ENCODE data around the gene ISCU.
"Not testable (repeated sequence)": the region's sequence is repeated elsewhere in the genome, so short reads cannot be mapped to it uniquely, and the experiment has no call there.

The ISCU gene

GRCh38 chr12:108547686-108548085 lies 14.7 kb upstream of the ISCU start:
- DNase-seq, result no peak

GRCh38 chr12:108548954-108549521 lies 13.4 kb upstream of the ISCU start:
- no peak for DNase-seq

DNA sequence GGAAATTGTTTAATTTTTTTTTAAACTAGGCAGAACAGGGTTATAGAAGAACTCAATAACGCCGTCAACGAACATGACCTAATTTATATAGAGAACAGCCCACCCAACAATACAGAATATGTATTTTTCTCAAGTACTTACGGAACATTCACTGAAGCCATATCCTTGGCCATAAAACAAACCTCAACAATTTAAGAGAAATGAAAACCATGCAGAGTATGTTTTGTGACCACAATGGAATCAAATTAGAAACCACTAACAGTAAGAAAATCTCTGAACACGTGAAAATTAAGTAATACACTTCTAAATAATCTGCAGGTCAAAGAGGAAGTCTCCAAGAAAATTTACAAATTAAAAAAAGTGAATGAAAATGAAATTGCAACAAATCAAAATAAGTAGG lies 10.9 kb upstream of the ISCU start:
- DNase-seq, result no peak

GRCh38 chr12:108553799-108554198 lies 8.6 kb upstream of the ISCU start:
- DNase-seq, result no peak

DNA sequence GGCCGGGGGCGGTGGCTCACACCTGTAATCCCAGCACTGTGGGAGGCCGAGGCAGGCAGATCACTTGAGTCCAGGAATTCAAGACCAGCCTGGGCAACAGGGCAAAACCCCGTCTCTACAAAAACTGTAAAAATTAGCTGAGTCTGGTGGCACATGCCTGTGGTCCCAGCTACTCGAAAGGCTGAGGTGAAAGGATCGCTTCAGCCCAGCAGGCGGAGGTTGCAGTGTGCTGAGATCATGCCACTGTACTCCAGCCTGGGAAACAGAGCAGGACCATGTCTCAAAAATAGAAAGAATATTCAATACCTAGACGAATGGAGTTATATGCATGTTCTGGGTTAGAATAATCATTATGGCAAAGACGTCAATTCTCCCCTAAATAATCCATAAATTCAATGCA lies 7.0 kb upstream of the ISCU start:
- DNase-seq, result not testable (repeated sequence)

- no peak for DNase-seq
Measured at GRCh38 chr12:108559007-108559655, 3.3 kb upstream of the ISCU start.

GRCh38 chr12:108559748-108560147 lies 2.6 kb upstream of the ISCU start:
- no peak for DNase-seq

GRCh38 chr12:108560321-108560721 lies 2.1 kb upstream of the ISCU start:
- no peak for DNase-seq

GRCh38 chr12:108560752-108561719 lies 1.4 kb upstream of the ISCU start, which contains the start of gene SART3:
TSS of gene SART3 (minus strand) at chr12:108561173. CDS start at chr12:108561154, 19 bp downstream.
- peak; percentile 75 for DNase-seq

- no peak for DNase-seq
Measured at GRCh38 chr12:108561852-108562347, 496 bp upstream of the ISCU start.

- peak; percentile 83 for DNase-seq
Measured at GRCh38 chr12:108563136-108563803, 874 bp downstream of the ISCU start.

DNA sequence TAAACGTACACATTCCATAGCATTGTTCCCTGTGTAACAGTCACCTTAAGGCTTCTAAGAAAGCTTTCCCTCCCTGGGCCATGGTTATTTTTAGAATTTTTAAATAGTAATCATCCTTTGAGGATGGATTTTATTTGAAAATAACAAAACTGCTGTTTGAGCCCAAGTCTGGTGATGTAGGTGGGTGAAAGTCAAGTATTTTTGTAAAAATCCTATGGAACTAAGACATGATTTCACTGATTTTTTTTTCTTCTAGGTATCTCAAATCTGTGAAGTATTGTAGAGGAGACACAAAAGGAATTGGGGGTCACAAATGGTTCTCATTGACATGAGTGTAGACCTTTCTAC lies 1.4 kb downstream of the ISCU start:
- no peak for DNase-seq

GRCh38 chr12:108564724-108565123 lies 2.3 kb downstream of the ISCU start:
- no peak for DNase-seq

GRCh38 chr12:108565146-108565545 lies 2.8 kb downstream of the ISCU start:
- DNase-seq, result no peak

GRCh38 chr12:108565976-108566375 lies 3.6 kb downstream of the ISCU start:
- DNase-seq, result peak; percentile 63

DNA sequence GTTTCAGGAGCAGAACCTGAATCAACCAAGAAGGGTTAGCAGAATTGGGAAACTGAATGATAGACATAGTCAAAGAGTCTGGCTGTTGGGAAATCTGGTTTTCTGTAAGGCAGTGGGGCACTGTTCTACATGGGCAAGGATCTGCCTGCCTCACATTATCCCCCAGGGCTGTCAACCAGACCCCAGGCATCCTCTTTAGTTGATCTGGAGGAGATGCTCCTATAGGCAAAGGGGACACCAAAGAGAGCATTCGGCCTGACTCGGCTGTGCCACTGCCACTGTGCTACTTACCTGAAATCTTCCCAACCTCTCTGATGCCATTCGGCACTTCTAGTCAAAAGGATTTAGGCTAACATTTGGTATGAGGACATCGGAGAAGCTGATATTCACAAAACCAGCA lies 4.1 kb downstream of the ISCU start:
- DNase-seq, result no peak

- no peak for DNase-seq
Measured at GRCh38 chr12:108567406-108568337, 5.3 kb downstream of the ISCU start.

- DNase-seq, result peak; percentile 54
Measured at GRCh38 chr12:108568338-108569154, 6.2 kb downstream of the ISCU start.

GRCh38 chr12:108570743-108571608 lies 8.6 kb downstream of the ISCU start:
- DNase-seq, result no peak

DNA sequence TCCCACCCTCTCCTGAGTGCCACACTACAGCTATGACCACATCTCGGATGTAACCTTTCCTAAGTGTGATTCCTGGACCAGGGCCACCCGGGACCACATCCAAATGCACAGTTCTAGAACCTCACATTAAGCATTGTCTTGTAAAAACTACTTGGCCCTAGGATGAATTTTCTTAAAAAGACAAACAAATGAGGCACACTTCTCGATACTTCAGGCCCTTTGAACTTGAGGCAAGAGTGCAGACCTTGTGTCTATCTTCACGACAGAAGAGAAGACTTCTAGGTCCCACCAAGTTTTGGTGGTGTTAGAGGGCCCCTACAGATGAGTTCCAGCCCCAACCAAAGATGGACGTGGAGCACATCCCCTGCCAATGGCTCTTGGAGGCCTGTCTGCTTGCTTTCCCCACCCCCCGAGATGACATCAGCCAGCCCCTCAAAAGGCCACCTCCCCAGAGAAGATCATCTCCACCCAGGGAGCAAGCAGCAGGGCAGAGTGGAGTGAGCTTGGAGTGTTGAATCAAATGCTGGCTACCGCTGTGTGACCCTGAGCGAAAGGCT lies 9.3 kb downstream of the ISCU start:
- DNase-seq, result no peak
